GM12878 (cell line): Measurements from ENCODE around the gene SASH3. TPM values are rescaled to one million over a fixed set of nuclear protein-coding genes. Genes with fewer than 3 reads are reported as not detected.

Experiments
- ATAC-seq: fragments of 200-7000 bp; cut with Tn5 transposase; 3 replicates; pipeline ENCODE4 v1.9.1; 2020; ENCODE audit warnings: mild to moderate bottlenecking, moderate library complexity
- BruUV-seq: library from RNA; stranded (reverse); fragments of 400-500 nt; replicated peaks from 2 replicates; lab custom pipeline; 2021; lab: Mats Ljungman, UMichigan
- CTCF ChIA-PET: fragments of 300-600 bp; sonication (Branson Sonifier 250); formaldehyde crosslinking; extraction: SDS; loops from one replicate; lab custom pipeline; 2021; ENCODE audit warnings: inconsistent platforms; lab: Yijun Ruan, JAX
- POLR2A ChIA-PET: fragments of 350-600 bp; formaldehyde crosslinking; extraction: SDS; loops from one replicate; lab custom pipeline; 2021; ENCODE audit warnings: inconsistent platforms; lab: Charles Lee
- RAD21 ChIA-PET: fragments of 300-600 bp; sonication (Branson Sonifier 250); formaldehyde crosslinking; loops from one replicate; lab custom pipeline; 2023; ENCODE audit warnings: antibody characterized with exemption; ENCODE audit not compliant: unreplicated experiment; lab: Charles Lee
- SMC1A ChIA-PET: fragments of 300-600 bp; sonication (Branson Sonifier 250); formaldehyde crosslinking; loops from one replicate; lab custom pipeline; 2023; ENCODE audit not compliant: unreplicated experiment, uncharacterized antibody; lab: Charles Lee
- DNase-seq: peaks from one replicate; pipeline ENCODE4 v3.0.0-alpha.2; 2011; ENCODE audit warnings: low read depth, low spot score
- FAIRE-seq: peaks from 3 replicates; lab custom pipeline; 2011; peaks lifted over from hg19 to GRCh38; lab: Jason Lieb, UNC
- H2AFZ ChIP-seq: 2 replicates; pipeline ENCODE4 v1.6.0; 2011; ENCODE audit warnings: low read depth, low read length, control low read depth; ENCODE audit not compliant: control insufficient read depth
- H3K27ac ChIP-seq: 2 replicates; pipeline ENCODE4 v1.5.1; 2011; ENCODE audit warnings: control low read depth; ENCODE audit not compliant: control insufficient read depth, insufficient read depth
- H3K27me3 ChIP-seq, 2 experiments: replicated peaks in 1 of 2; 2 replicates each; pipeline versions ENCODE4 v1.6.0 to v1.6.1; 2011; ENCODE audit warnings: low read length in 1 of 2; ENCODE audit not compliant: control insufficient read depth in 2 of 2, insufficient read depth in 2 of 2
- H3K36me3 ChIP-seq, 2 experiments: 2 replicates each; pipeline ENCODE4 v1.5.1; 2011; ENCODE audit warnings: low read length in 1 of 2; ENCODE audit not compliant: control insufficient read depth in 2 of 2, insufficient read depth in 2 of 2
- H3K4me1 ChIP-seq: 2 replicates; pipeline ENCODE4 v1.6.1; 2011; ENCODE audit warnings: mild to moderate bottlenecking, low read length, moderate library complexity, mixed read lengths; ENCODE audit not compliant: control insufficient read depth, insufficient read depth
- H3K4me2 ChIP-seq: 2 replicates; pipeline ENCODE4 v1.6.0; 2011; ENCODE audit warnings: control low read depth; ENCODE audit not compliant: control insufficient read depth, insufficient read depth
- H3K4me3 ChIP-seq: fragments of 200-600 bp; sonication (generic); 2 replicates; pipeline ENCODE4 v1.5.1; 2016
- H3K79me2 ChIP-seq: 2 replicates; pipeline ENCODE4 v1.6.0; 2011; ENCODE audit warnings: low read length; ENCODE audit not compliant: control insufficient read depth, insufficient read depth
- H3K9ac ChIP-seq: 2 replicates; pipeline ENCODE4 v1.8.0; 2011; ENCODE audit warnings: low read length, control low read depth, mixed read lengths; ENCODE audit not compliant: control insufficient read depth, insufficient read depth
- H3K9me3 ChIP-seq: replicated peaks from 3 replicates; pipeline ENCODE4 v1.5.1; 2011; ENCODE audit warnings: mild to moderate bottlenecking, low read length; ENCODE audit not compliant: control insufficient read depth, insufficient read depth
- H4K20me1 ChIP-seq: 2 replicates; pipeline ENCODE4 v1.6.0; 2011; ENCODE audit not compliant: control insufficient read depth, insufficient read depth
- ATF3 ChIP-seq: IDR thresholded peaks from 2 replicates; pipeline ENCODE4 v1.6.1; 2011; ENCODE audit warnings: low read depth, mild to moderate bottlenecking, low read length, moderate library complexity, borderline replicate concordance; ENCODE audit errors: extremely low read depth
- DPF2 ChIP-seq: fragments of 450-650 bp; IDR thresholded peaks from 2 replicates; pipeline ENCODE4 v1.6.1; 2017; ENCODE audit warnings: mild to moderate bottlenecking
- EED ChIP-seq: sonication (generic); IDR thresholded peaks from 2 replicates; pipeline ENCODE4 v1.6.1; 2016; ENCODE audit warnings: antibody characterized with exemption, low read depth
- IKZF1 ChIP-seq: fragments of 450-650 bp; conservative IDR thresholded peaks from 2 replicates; pipeline ENCODE4 v1.6.1; 2017; ENCODE audit warnings: antibody characterized with exemption, mild to moderate bottlenecking
- MEF2B ChIP-seq: fragments of 450-650 bp; IDR thresholded peaks from 2 replicates; pipeline ENCODE4 v1.6.1; 2018; ENCODE audit warnings: mild to moderate bottlenecking, moderate library complexity; ENCODE audit not compliant: partially characterized antibody, poor library complexity, severe bottlenecking
- MXI1 ChIP-seq: fragments of 150-350 bp; IDR thresholded peaks from 2 replicates; pipeline ENCODE4 v1.6.1; 2011; ENCODE audit warnings: low read depth, mild to moderate bottlenecking, inconsistent platforms, low read length, improper control_type of control experiment
- NKRF ChIP-seq: fragments of 450-650 bp; conservative IDR thresholded peaks from 2 replicates; pipeline ENCODE4 v1.6.1; 2017; ENCODE audit warnings: mild to moderate bottlenecking, moderate library complexity
- NR2F1 ChIP-seq: fragments of 450-650 bp; conservative IDR thresholded peaks from 2 replicates; pipeline ENCODE4 v1.6.1; 2017; ENCODE audit warnings: mild to moderate bottlenecking
- POLR2AphosphoS5 ChIP-seq: IDR thresholded peaks from 2 replicates; pipeline ENCODE4 v1.6.1; 2011; ENCODE audit warnings: mild to moderate bottlenecking, low read length, inconsistent platforms
- POU2F2 ChIP-seq: IDR thresholded peaks from 3 replicates; pipeline ENCODE4 v1.6.1; 2011; ENCODE audit warnings: low read depth, mild to moderate bottlenecking, low read length, borderline replicate concordance
- REST ChIP-seq: IDR thresholded peaks from 2 replicates; pipeline ENCODE4 v1.6.1; 2012; ENCODE audit warnings: mild to moderate bottlenecking, low read depth, low read length
- SUPT20H ChIP-seq: IDR thresholded peaks from 2 replicates; pipeline ENCODE4 v1.6.1; 2011; ENCODE audit warnings: low read depth, mild to moderate bottlenecking, low read length, moderate library complexity, borderline replicate concordance; ENCODE audit not compliant: control insufficient read depth
- TCF7 ChIP-seq: IDR thresholded peaks from 2 replicates; pipeline ENCODE4 v1.6.1; 2014; ENCODE audit warnings: antibody characterized with exemption, borderline replicate concordance
- WRNIP1 ChIP-seq: IDR thresholded peaks from 2 replicates; pipeline ENCODE4 v1.6.1; 2011; ENCODE audit warnings: low read depth, low read length, improper control_type of control experiment, borderline replicate concordance
- WGBS: methylation state at CpG from one replicate; pipeline ENCODE4 v1.1.6; 2016; ENCODE audit warnings: low lambda C conversion rate; ENCODE audit not compliant: insufficient replicate concordance, insufficient coverage; ENCODE audit errors: missing lambda C conversion rate; 5-methylcytosine and 5-hydroxymethylcytosine counted together
- in situ Hi-C: fragments of 300-500 bp; cut with MboI; formaldehyde crosslinking; loops from 9 replicates; pipeline ENCODE4 v1.14.3; 2018; ENCODE audit warnings: mixed read lengths
- intact Hi-C: fragments of 100-400 bp; cut with micrococcal nuclease; formaldehyde crosslinking; loops from one replicate; pipeline ENCODE4 v1.14.2; 2022; ENCODE audit not compliant: unreplicated experiment
- polyA plus RNA-seq, 11 experiments: library from polyadenylated mRNA; depleted of rRNA in 4 of 11; unstranded in 6 of 11; stranded (reverse) in 5 of 11; fragments of >200 nt; fragmentation: Nextera tagmentation in 4 of 11; fragmentation: Illumina TruSeq in 1 of 11; extraction: Ambion mirVana in 4 of 11; extraction: Trizol in 1 of 11; gene quantifications; 1 replicate in 1 of 11; 2 replicates in 10 of 11; pipeline versions ENCODE4 v1.2.1 to v1.2.3, GENCODE V29; 2011 to 2016; ENCODE audit warnings: inconsistent platforms in 2 of 11, missing spikeins in 2 of 11, low read depth in 1 of 11
- total RNA-seq, 4 experiments: library from RNA; depleted of rRNA in 3 of 4; stranded (reverse); fragments of >200 nt in 3 of 4; fragmentation: Illumina TruSeq in 1 of 4; extraction: Trizol in 1 of 4; gene quantifications; 2 replicates each; pipeline versions ENCODE4 v1.2.1 to v1.2.3, GENCODE V29; 2013 to 2021

Gene SASH3
- total and polyA plus RNA-seq, 10 of the 15 experiments (the other 5 are each of a cell fraction or from before 2014, with no cell fraction given), result 23.1 to 233 (median 160) TPM

GRCh38 chrX:129781680-129782495 is 2.1 kb downstream of the SASH3 start:
- FAIRE-seq (no peak), DNase-seq (no peak), ATAC-seq (peak; percentile 1; the same call in 2 of the 3 replicates)
- peak overlapping the region; percentile 93 for H3K9ac ChIP-seq
- H3K4me2 ChIP-seq, result peak overlapping the region; percentile 92
- peaks cover 50% of the 10 kb centered on the region for H3K4me1 ChIP-seq
- POLR2A ChIA-PET, result interaction anchor here (0.6 to 11.2 kb wide), 9 partner anchors 11 to 392 kb away, joined by 3 to 169 read pairs (median 3); partner anchors contain the start of gene UTP14A
- H3K36me3 ChIP-seq, result peaks cover 0 to 8% of the 10 kb centered on the region in 2 experiments; a peak in 2 of 4 replicates
- no TSS peak for BruUV-seq
- in situ Hi-C loops, result no loop called here
- intact Hi-C loops, result loop anchor here (1.0 to 2.0 kb wide), 2 partner anchors 13 to 23 kb away; no protein-coding TSS in a partner anchor
- no peaks in the 10 kb centered on the region for H4K20me1 ChIP-seq
- RAD21 ChIA-PET, result interaction anchor here (1.0 to 7.0 kb wide), 13 partner anchors 8 to 327 kb away, joined by 3 to 166 read pairs (median 4); partner anchors contain the start of gene XPNPEP2
- H3K27ac ChIP-seq, result peak overlapping the region; percentile 96
- CTCF ChIA-PET, result interaction anchor here (0.6 to 4.9 kb wide), 11 partner anchors 10 to 279 kb away, joined by 3 to 66 read pairs (median 3); no protein-coding TSS in a partner anchor
- H3K4me3 ChIP-seq, result peak overlapping the region; percentile 84
- H3K9me3 ChIP-seq, result no peaks in the 10 kb centered on the region
- 12% methylated on average over 10 of the region's 10 CpGs for WGBS
- no peaks in the 10 kb centered on the region for H3K27me3 ChIP-seq
- H3K79me2 ChIP-seq, result peaks cover 71% of the 10 kb centered on the region
- no peak overlapping the region for H2AFZ ChIP-seq
- SMC1A ChIA-PET, result interaction anchor here (0.9 to 14.8 kb wide), 12 partner anchors 8 to 304 kb away, joined by 3 to 165 read pairs (median 4); no protein-coding TSS in a partner anchor
- peak; percentile 1 for TF ChIP-seq IKZF1
- 0 out of 2 replicates have a peak, but pooled peaks have one; percentile 15 for TF ChIP-seq WRNIP1
- TF ChIP-seq POLR2AphosphoS5, result peak; percentile 66; the same call in 1 of the 2 replicates
- no peak for TF ChIP-seq EED
- TF ChIP-seq SUPT20H, result no peak
- TF ChIP-seq TCF7, result no peak
- TF ChIP-seq POU2F2, result no peak
- TF ChIP-seq MEF2B, result peak; percentile 62
- no peak for TF ChIP-seq ATF3
- peak; percentile 73 for TF ChIP-seq REST
- TF ChIP-seq NR2F1, result 0 out of 2 replicates have a peak, but pooled peaks have one; percentile 5
- TF ChIP-seq DPF2, result peak; percentile 58
- TF ChIP-seq MXI1, result peak; percentile 62; the same call in 1 of the 2 replicates
- peak; percentile 33; the same call in 1 of the 2 replicates for TF ChIP-seq NKRF
